IMR-90 (cell line): ENCODE data around the gene ST7. TPM values are rescaled to one million over a fixed set of nuclear protein-coding genes. Genes with fewer than 3 reads are reported as not detected.

ENCODE experiments used
- ATAC-seq: fragments of 200-7000 bp; cut with Tn5 transposase; 2 replicates; pipeline ENCODE4 v1.9.1; 2020; ENCODE audit warnings: low read depth, mild to moderate bottlenecking, moderate library complexity
- BruUV-seq: library from RNA; stranded (reverse); fragments of 400-500 nt; replicated peaks from 2 replicates; lab custom pipeline; 2021; lab: Mats Ljungman, UMichigan
- CTCF ChIA-PET: fragments of 300-600 bp; formaldehyde crosslinking; extraction: SDS; loops from one replicate; lab custom pipeline; 2021; ENCODE audit warnings: antibody characterized with exemption; lab: Yijun Ruan, JAX
- POLR2A ChIA-PET: fragments of 300-600 bp; sonication (Branson Sonifier 250); formaldehyde crosslinking; loops from one replicate; lab custom pipeline; 2022; ENCODE audit warnings: antibody characterized with exemption; ENCODE audit not compliant: unreplicated experiment; lab: Charles Lee
- DNase-seq: peaks from one replicate; pipeline ENCODE4 v3.0.0; 2013
- H2AFZ ChIP-seq: replicated peaks from 2 replicates; pipeline ENCODE3; 2013; ENCODE audit warnings: low read length, mild to moderate bottlenecking; ENCODE audit not compliant: poor library complexity
- H2AK5ac ChIP-seq: 2 replicates; pipeline ENCODE4 v1.6.1; 2013; ENCODE audit warnings: low read depth, low read length, inconsistent platforms
- H2AK9ac ChIP-seq: replicated peaks from 2 replicates; pipeline ENCODE3; 2013; ENCODE audit warnings: mild to moderate bottlenecking, low read depth, low read length, moderate library complexity; ENCODE audit not compliant: poor library complexity
- H2BK120ac ChIP-seq: 2 replicates; pipeline ENCODE4 v1.6.1; 2013; ENCODE audit warnings: low read depth, low read length, inconsistent platforms
- H2BK15ac ChIP-seq: 3 replicates; pipeline ENCODE4 v1.6.1; 2013; ENCODE audit warnings: low read depth, low read length, inconsistent platforms
- H2BK20ac ChIP-seq: 2 replicates; pipeline ENCODE4 v1.6.1; 2013; ENCODE audit warnings: low read depth, mild to moderate bottlenecking, inconsistent platforms, low read length, moderate library complexity
- H2BK5ac ChIP-seq: 2 replicates; pipeline ENCODE4 v1.6.1; 2013; ENCODE audit warnings: mild to moderate bottlenecking, low read depth, low read length, inconsistent platforms; ENCODE audit not compliant: poor library complexity, severe bottlenecking
- H3K14ac ChIP-seq: replicated peaks from 2 replicates; pipeline ENCODE4 v1.6.1; 2013; ENCODE audit warnings: low read depth, low read length, inconsistent platforms
- H3K18ac ChIP-seq: 2 replicates; pipeline ENCODE4 v1.6.1; 2013; ENCODE audit warnings: low read depth, low read length, control low read depth
- H3K23ac ChIP-seq: 2 replicates; pipeline ENCODE4 v1.6.1; 2013; ENCODE audit warnings: low read depth, low read length, inconsistent platforms
- H3K27ac ChIP-seq: 2 replicates; pipeline ENCODE4 v1.5.1; 2013; ENCODE audit warnings: mild to moderate bottlenecking, control low read depth, low read length; ENCODE audit not compliant: insufficient read depth
- H3K27me3 ChIP-seq: 2 replicates; pipeline ENCODE4 v1.6.1; 2013; ENCODE audit warnings: low read length; ENCODE audit not compliant: control insufficient read depth, insufficient read depth
- H3K36me3 ChIP-seq: 2 replicates; pipeline ENCODE4 v1.6.1; 2013; ENCODE audit warnings: low read length, mixed read lengths; ENCODE audit not compliant: control insufficient read depth, insufficient read depth
- H3K4ac ChIP-seq: 2 replicates; pipeline ENCODE4 v1.6.1; 2013; ENCODE audit warnings: low read depth, low read length, inconsistent platforms
- H3K4me1 ChIP-seq: 2 replicates; pipeline ENCODE4 v1.6.1; 2013; ENCODE audit warnings: low read length, mixed read lengths; ENCODE audit not compliant: control insufficient read depth, insufficient read depth
- H3K4me2 ChIP-seq: 2 replicates; pipeline ENCODE4 v1.6.1; 2013; ENCODE audit warnings: low read depth, mild to moderate bottlenecking, control low read depth, low read length, moderate library complexity
- H3K4me3 ChIP-seq: 2 replicates; pipeline ENCODE4 v1.5.1; 2013; ENCODE audit warnings: low read depth, mild to moderate bottlenecking, control low read depth, low read length, moderate library complexity; ENCODE audit not compliant: insufficient read depth
- H3K56ac ChIP-seq: 2 replicates; pipeline ENCODE4 v1.6.1; 2013; ENCODE audit warnings: low read length, inconsistent platforms; ENCODE audit not compliant: insufficient read depth; ENCODE audit errors: extremely low read depth
- H3K79me1 ChIP-seq, 2 experiments: 2 replicates each; pipeline ENCODE4 v1.6.1; 2013; ENCODE audit warnings: low read length in 2 of 2, inconsistent platforms in 1 of 2, low read depth in 1 of 2
- H3K9ac ChIP-seq: 2 replicates; pipeline ENCODE4 v1.6.1; 2013; ENCODE audit warnings: low read depth, low read length, control low read depth
- H3K9me1 ChIP-seq: 2 replicates; pipeline ENCODE4 v1.6.1; 2013; ENCODE audit warnings: low read length, inconsistent platforms; ENCODE audit not compliant: insufficient read depth
- H3K9me3 ChIP-seq: 2 replicates; pipeline ENCODE4 v1.6.1; 2013; ENCODE audit warnings: low read length; ENCODE audit not compliant: control insufficient read depth, insufficient read depth
- H4K20me1 ChIP-seq: 2 replicates; pipeline ENCODE4 v1.6.1; 2013; ENCODE audit warnings: low read length, inconsistent platforms; ENCODE audit not compliant: insufficient read depth
- H4K5ac ChIP-seq: 2 replicates; pipeline ENCODE4 v1.6.1; 2013; ENCODE audit warnings: mild to moderate bottlenecking, low read depth, low read length, control low read depth
- H4K8ac ChIP-seq, 2 experiments: 2 replicates each; pipeline ENCODE4 v1.6.1; 2013; ENCODE audit warnings: low read depth in 2 of 2, low read length in 2 of 2, control low read depth in 1 of 2, inconsistent platforms in 1 of 2
- H4K91ac ChIP-seq: 2 replicates; pipeline ENCODE4 v1.6.1; 2013; ENCODE audit warnings: low read depth, low read length, inconsistent platforms; ENCODE audit not compliant: insufficient read depth
- CHD1 ChIP-seq: IDR thresholded peaks from 2 replicates; pipeline ENCODE4 v1.6.1; 2012; ENCODE audit warnings: low read depth, low read length, improper control_type of control experiment
- ELK1 ChIP-seq: fragments of 150-350 bp; IDR thresholded peaks from 2 replicates; pipeline ENCODE4 v1.6.1; 2016; ENCODE audit warnings: low read depth, mild to moderate bottlenecking, low read length, moderate library complexity, borderline replicate concordance
- FOS ChIP-seq: fragments of 150-350 bp; IDR thresholded peaks from 2 replicates; pipeline ENCODE4 v1.6.1; 2016; ENCODE audit warnings: low read depth, low read length
- MAFK ChIP-seq: IDR thresholded peaks from 2 replicates; pipeline ENCODE4 v1.6.1; 2012; ENCODE audit warnings: low read depth, low read length, improper control_type of control experiment
- NFE2L2 ChIP-seq: fragments of 150-350 bp; IDR thresholded peaks from 2 replicates; pipeline ENCODE4 v1.6.1; 2016; ENCODE audit warnings: low read depth, mild to moderate bottlenecking, low read length
- USF2 ChIP-seq: fragments of 150-350 bp; IDR thresholded peaks from 2 replicates; pipeline ENCODE4 v1.6.1; 2017; ENCODE audit warnings: mild to moderate bottlenecking, antibody characterized with exemption, low read length, low read depth
- WGBS, 2 experiments: methylation state at CpG; one replicate each; pipeline versions ENCODE4 v1.1.5 to v1.1.7; 2013; ENCODE audit warnings: missing lambda C conversion rate in 2 of 2; ENCODE audit not compliant: insufficient read length in 1 of 2; ENCODE audit errors: extremely low coverage in 2 of 2; 5-methylcytosine and 5-hydroxymethylcytosine counted together
- dilution Hi-C: fragments of 300-500 bp; cut with HindIII; formaldehyde crosslinking; loops from one replicate; pipeline ENCODE4 v1.14.3; 2018; ENCODE audit warnings: low sequenced_read_pairs; ENCODE audit not compliant: unreplicated experiment
- in situ Hi-C: fragments of 300-500 bp; cut with MboI; formaldehyde crosslinking; loops from 3 replicates; pipeline ENCODE4 v1.14.3; 2019; ENCODE audit warnings: low sequenced_read_pairs, inconsistent platforms, mixed read lengths
- intact Hi-C: fragments of 100-400 bp; cut with micrococcal nuclease; formaldehyde crosslinking; loops from 2 replicates; pipeline ENCODE4 v1.10.0; 2022
- polyA plus RNA-seq, 3 experiments: library from polyadenylated mRNA; depleted of rRNA; stranded (reverse); fragments of >200 nt; gene quantifications; 2 replicates each; pipeline ENCODE4 v1.2.3, GENCODE V29; 2012; ENCODE audit warnings: low replicate concordance in 1 of 3
- total RNA-seq: library from RNA; depleted of rRNA; stranded (reverse); fragments of >200 nt; gene quantifications from 2 replicates; pipeline ENCODE4 v1.2.3, GENCODE V29; 2012

Gene ST7
- total and polyA plus RNA-seq, 2 of the 4 experiments (the other 2 are of a cell fraction), result 18.6 to 26.0 TPM

- Histone ChIP-seq H3K4me3 (no peak overlapping the region), H3K9me3 (no peaks in the 10 kb centered on the region), H3K23ac (no peak overlapping the region), H3K14ac (no peak overlapping the region), H3K4me1 (peaks cover 8% of the 10 kb centered on the region), H2AFZ (no peak overlapping the region), H3K27ac (no peak overlapping the region; the same call in 1 of the 2 replicates), H2BK120ac (peak overlapping the region; percentile 29; the same call in 1 of the 2 replicates), H4K20me1 (no peaks in the 10 kb centered on the region), H3K9ac (no peak overlapping the region), H2BK20ac (peak overlapping the region; percentile 84; the same call in 1 of the 2 replicates), H2AK5ac (no peak overlapping the region), H3K56ac (no peak overlapping the region; the same call in 1 of the 2 replicates), H4K91ac (no peak overlapping the region), H2AK9ac (no peak overlapping the region), H3K4me2 (no peak overlapping the region), H3K4ac (no peak overlapping the region), H2BK15ac (no peak overlapping the region; the same call in 2 of the 3 replicates), H3K18ac (peak overlapping the region; percentile 3; the same call in 1 of the 2 replicates), H4K8ac (no peak overlapping the region), H3K79me1 (peaks cover 0 to 5% of the 10 kb centered on the region in 2 experiments; a peak in 2 of 4 replicates), H3K9me1 (0 out of 2 replicates have a peak, but pooled peaks cover 3% of the 10 kb centered on the region), H3K36me3 (no peaks in the 10 kb centered on the region), H3K27me3 (no peaks in the 10 kb centered on the region), H2BK5ac (peak overlapping the region; percentile 86), H4K5ac (peak overlapping the region; percentile 64; the same call in 1 of the 2 replicates)
- dilution Hi-C loops, result no loop called here
- no peak for TF ChIP-seq FOS
- TF ChIP-seq CHD1, result no peak
- no peak for TF ChIP-seq USF2
- TF ChIP-seq NFE2L2, result no peak
- TF ChIP-seq ELK1, result no peak
- TF ChIP-seq MAFK, result no peak
- POLR2A ChIA-PET, result interaction anchor here (0.6 kb wide), 2 partner anchors 200 to 638 kb away, joined by 6 to 12 read pairs; no protein-coding TSS in a partner anchor
- intact Hi-C loops, result no loop called here
- DNase-seq (no peak), ATAC-seq (no peak)
- no CpG with 5 or more reads among the region's 2 CpGs for WGBS, 2 experiments
- CTCF ChIA-PET, result interaction anchor here (0.9 kb wide), 1 partner anchor 193 kb away, joined by 3 read pairs; no protein-coding TSS in a partner anchor
- BruUV-seq, result no TSS peak
- in situ Hi-C loops, result no loop called here
Observed at GRCh38 chr7:117123311-117123926, 170.1 kb downstream of the ST7 start.
